H1 (cell line): ENCODE data around the gene PDE8B. TPM values are rescaled to one million over a fixed set of nuclear protein-coding genes. Genes with fewer than 3 reads are reported as not detected.

ENCODE experiments used
- ASH2L ChIP-seq: fragments of 200-600, 300-600 bp; sonication (generic); IDR thresholded peaks from one replicate; pipeline ENCODE4 v1.7.1; 2017; ENCODE audit warnings: low read length
- BCL11A ChIP-seq, 2 experiments: IDR thresholded peaks; one replicate each; pipeline ENCODE4 v1.6.1; 2011; ENCODE audit warnings: low read depth in 2 of 2, low read length in 2 of 2, mild to moderate bottlenecking in 2 of 2
- POLR2A ChIP-seq, 2 experiments: IDR thresholded peaks; 1 replicate in 1 of 2; 2 replicates in 1 of 2; pipeline ENCODE4 v1.6.1; 2011; ENCODE audit warnings: low read depth in 2 of 2, low read length in 2 of 2, mild to moderate bottlenecking in 2 of 2; ENCODE audit errors: control extremely low read depth in 1 of 2
- TBP ChIP-seq: IDR thresholded peaks from 2 replicates; pipeline ENCODE4 v1.6.1; 2011; ENCODE audit warnings: low read depth, low read length, improper control_type of control experiment
- ZNF274 ChIP-seq: IDR thresholded peaks from 2 replicates; pipeline ENCODE4 v1.7.0; 2012; ENCODE audit warnings: low read length, borderline replicate concordance; ENCODE audit errors: extremely low read depth
- polyA plus RNA-seq, 7 experiments: library from polyadenylated mRNA; depleted of rRNA in 3 of 7; stranded (reverse) in 5 of 7; unstranded in 2 of 7; fragments of >200 nt in 5 of 7; fragments of 200-250 nt in 2 of 7; gene quantifications; 1 replicate in 5 of 7; 2 replicates in 1 of 7; 4 replicates in 1 of 7; pipeline versions ENCODE4 v1.2.1 to v1.2.3, GENCODE V29; 2011 to 2013; ENCODE audit warnings: missing spikeins in 2 of 7, mixed read lengths in 2 of 7
- total RNA-seq: library from RNA; stranded (reverse); fragmentation: NEBNext Ultra II Directional; extraction: Animal tissue kit (Norgen Biotek cat#: 25700); gene quantifications from 2 replicates; pipeline ENCODE4 v1.2.1, GENCODE V29; 2021

PDE8B gene
- total and polyA plus RNA-seq, 2 of the 8 experiments (the other 6 are each of a cell fraction or from before 2014, with no cell fraction given) = 0.32 to 1.1 TPM

GRCh38 chr5:77305222-77305846 lies 94.9 kb downstream of the PDE8B start (continued):
- TF ChIP-seq POLR2A (IDR thresholded peaks at IDR 0.05; ENCODE audit: control extremely low read depth in 1 of 2, low read depth in 2 of 2, low read length in 2 of 2) (no peak), BCL11A (IDR thresholded peaks at IDR 0.05; ENCODE audit: low read depth in 2 of 2, low read length in 2 of 2) (no peak), TBP (no peak), ASH2L (no peak), ZNF274 (no peak)
